Measurements from ENCODE around the gene RIPOR3. TPM values are rescaled to one million over a fixed set of nuclear protein-coding genes. Genes with fewer than 3 reads are reported as not detected.

The RIPOR3 gene
- polyA plus RNA-seq, 2 of the 4 experiments (the other 2 are of a cell fraction), result 0.03 to 0.06 TPM

DNA sequence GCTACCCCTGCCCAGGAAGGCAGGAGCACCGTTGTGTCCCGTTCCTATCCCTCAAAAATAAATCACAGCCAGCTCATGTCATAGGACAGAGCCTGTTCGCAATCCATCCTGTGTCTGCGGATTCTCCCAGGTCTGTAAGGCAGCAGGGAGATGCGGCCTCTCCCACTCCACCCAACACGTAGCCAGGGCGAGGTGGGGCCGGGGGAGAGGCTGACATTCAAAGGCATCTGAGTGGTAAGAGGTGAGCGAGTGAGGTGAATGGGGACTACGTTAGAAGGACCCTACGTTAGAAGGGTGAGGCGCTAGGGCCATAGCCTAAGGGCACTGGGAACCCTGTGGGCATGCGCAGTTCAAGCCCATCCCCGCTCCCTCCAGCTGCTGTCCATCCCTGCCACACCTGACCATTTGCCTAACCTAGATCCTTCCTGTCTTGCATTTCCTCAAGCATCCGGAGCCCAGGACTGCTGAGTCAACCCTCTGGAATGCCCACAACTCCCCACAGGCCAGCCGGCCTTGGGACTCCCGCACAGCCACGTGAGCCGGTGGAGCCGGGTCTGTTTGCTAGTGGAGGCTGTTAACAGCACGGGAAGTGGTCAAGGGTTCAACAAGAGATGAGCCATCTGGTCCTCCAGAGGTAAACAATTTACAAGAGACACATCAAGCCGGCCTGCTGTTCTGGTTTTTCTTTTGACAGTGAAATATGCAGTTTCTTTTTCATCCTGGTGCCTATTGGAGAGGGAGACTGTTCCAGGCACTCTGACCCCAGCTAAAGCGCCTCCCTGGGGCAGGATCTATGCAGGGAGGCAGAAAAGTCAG is 45.9 kb downstream of the RIPOR3 start (continued):
- TF ChIP-seq, protein P1, sequence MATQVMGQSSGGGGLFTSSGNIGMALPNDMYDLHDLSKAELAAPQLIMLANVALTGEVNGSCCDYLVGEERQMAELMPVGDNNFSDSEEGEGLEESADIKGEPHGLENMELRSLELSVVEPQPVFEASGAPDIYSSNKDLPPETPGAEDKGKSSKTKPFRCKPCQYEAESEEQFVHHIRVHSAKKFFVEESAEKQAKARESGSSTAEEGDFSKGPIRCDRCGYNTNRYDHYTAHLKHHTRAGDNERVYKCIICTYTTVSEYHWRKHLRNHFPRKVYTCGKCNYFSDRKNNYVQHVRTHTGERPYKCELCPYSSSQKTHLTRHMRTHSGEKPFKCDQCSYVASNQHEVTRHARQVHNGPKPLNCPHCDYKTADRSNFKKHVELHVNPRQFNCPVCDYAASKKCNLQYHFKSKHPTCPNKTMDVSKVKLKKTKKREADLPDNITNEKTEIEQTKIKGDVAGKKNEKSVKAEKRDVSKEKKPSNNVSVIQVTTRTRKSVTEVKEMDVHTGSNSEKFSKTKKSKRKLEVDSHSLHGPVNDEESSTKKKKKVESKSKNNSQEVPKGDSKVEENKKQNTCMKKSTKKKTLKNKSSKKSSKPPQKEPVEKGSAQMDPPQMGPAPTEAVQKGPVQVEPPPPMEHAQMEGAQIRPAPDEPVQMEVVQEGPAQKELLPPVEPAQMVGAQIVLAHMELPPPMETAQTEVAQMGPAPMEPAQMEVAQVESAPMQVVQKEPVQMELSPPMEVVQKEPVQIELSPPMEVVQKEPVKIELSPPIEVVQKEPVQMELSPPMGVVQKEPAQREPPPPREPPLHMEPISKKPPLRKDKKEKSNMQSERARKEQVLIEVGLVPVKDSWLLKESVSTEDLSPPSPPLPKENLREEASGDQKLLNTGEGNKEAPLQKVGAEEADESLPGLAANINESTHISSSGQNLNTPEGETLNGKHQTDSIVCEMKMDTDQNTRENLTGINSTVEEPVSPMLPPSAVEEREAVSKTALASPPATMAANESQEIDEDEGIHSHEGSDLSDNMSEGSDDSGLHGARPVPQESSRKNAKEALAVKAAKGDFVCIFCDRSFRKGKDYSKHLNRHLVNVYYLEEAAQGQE (IDR thresholded peaks at IDR 0.05), result no peak
- no peak for TF ChIP-seq FOSB (CRISPR knock-in tag; IDR thresholded peaks at IDR 0.05)
- peak; percentile 78; the same call in 1 of the 2 replicates for TF ChIP-seq TP53 (CRISPR knock-in tag; IDR thresholded peaks at IDR 0.05)
- TF ChIP-seq JUNB (IDR thresholded peaks at IDR 0.05), result peak; percentile 85
- TF ChIP-seq HEYL (CRISPR knock-in tag; IDR thresholded peaks at IDR 0.05), result no peak
- TF ChIP-seq RCOR1 (IDR thresholded peaks at IDR 0.05; ENCODE audit: low read depth, low read length), result no peak
- TF ChIP-seq HOXB13 (CRISPR knock-in tag; IDR thresholded peaks at IDR 0.05; ENCODE audit: low read depth), result peak; percentile 58
- TF ChIP-seq SMC3 (IDR thresholded peaks at IDR 0.05), result peak; percentile 27; the same call in 1 of the 3 replicates
- TF ChIP-seq, protein P2, sequence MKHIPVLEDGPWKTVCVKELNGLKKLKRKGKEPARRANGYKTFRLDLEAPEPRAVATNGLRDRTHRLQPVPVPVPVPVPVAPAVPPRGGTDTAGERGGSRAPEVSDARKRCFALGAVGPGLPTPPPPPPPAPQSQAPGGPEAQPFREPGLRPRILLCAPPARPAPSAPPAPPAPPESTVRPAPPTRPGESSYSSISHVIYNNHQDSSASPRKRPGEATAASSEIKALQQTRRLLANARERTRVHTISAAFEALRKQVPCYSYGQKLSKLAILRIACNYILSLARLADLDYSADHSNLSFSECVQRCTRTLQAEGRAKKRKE (CRISPR knock-in tag; IDR thresholded peaks at IDR 0.05; ENCODE audit: low read depth), result no peak
- TF ChIP-seq CBX8 (IDR thresholded peaks at IDR 0.05), result no peak
- TF ChIP-seq POLR2A (IDR thresholded peaks at IDR 0.05; ENCODE audit: low read length), result no peak
- peak; percentile 76; the same call in 1 of the 2 replicates for TF ChIP-seq MYC (IDR thresholded peaks at IDR 0.05; ENCODE audit: borderline replicate concordance, low read length)
- peak; percentile 85 for TF ChIP-seq NPAS2 (CRISPR knock-in tag; IDR thresholded peaks at IDR 0.05; ENCODE audit: borderline replicate concordance)
- no peak for TF ChIP-seq NR3C1 (IDR thresholded peaks at IDR 0.05)
- TF ChIP-seq, protein P3, sequence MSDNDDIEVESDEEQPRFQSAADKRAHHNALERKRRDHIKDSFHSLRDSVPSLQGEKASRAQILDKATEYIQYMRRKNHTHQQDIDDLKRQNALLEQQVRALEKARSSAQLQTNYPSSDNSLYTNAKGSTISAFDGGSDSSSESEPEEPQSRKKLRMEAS (IDR thresholded peaks at IDR 0.05), result peak; percentile 99
- no peak for TF ChIP-seq HOXA7 (CRISPR knock-in tag; IDR thresholded peaks at IDR 0.05)
- TF ChIP-seq GATA3 (IDR thresholded peaks at IDR 0.05; ENCODE audit: borderline replicate concordance), result peak; percentile 93
- TF ChIP-seq FOSL2 (IDR thresholded peaks at IDR 0.05), result peak; percentile 74
- TF ChIP-seq FOSL2 (CRISPR knock-in tag; IDR thresholded peaks at IDR 0.05), result peak; percentile 95
- TF ChIP-seq, protein P4, sequence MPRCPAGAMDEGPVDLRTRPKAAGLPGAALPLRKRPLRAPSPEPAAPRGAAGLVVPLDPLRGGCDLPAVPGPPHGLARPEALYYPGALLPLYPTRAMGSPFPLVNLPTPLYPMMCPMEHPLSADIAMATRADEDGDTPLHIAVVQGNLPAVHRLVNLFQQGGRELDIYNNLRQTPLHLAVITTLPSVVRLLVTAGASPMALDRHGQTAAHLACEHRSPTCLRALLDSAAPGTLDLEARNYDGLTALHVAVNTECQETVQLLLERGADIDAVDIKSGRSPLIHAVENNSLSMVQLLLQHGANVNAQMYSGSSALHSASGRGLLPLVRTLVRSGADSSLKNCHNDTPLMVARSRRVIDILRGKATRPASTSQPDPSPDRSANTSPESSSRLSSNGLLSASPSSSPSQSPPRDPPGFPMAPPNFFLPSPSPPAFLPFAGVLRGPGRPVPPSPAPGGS (IDR thresholded peaks at IDR 0.05), result 0 out of 3 replicates have a peak, but pooled peaks have one; percentile 22
- TF ChIP-seq, protein P5, sequence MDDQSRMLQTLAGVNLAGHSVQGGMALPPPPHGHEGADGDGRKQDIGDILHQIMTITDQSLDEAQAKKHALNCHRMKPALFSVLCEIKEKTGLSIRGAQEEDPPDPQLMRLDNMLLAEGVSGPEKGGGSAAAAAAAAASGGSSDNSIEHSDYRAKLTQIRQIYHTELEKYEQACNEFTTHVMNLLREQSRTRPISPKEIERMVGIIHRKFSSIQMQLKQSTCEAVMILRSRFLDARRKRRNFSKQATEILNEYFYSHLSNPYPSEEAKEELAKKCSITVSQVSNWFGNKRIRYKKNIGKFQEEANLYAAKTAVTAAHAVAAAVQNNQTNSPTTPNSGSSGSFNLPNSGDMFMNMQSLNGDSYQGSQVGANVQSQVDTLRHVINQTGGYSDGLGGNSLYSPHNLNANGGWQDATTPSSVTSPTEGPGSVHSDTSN (IDR thresholded peaks at IDR 0.05), result peak; percentile 71; the same call in 1 of the 2 replicates
- peak; percentile 87 for TF ChIP-seq BHLHE40 (IDR thresholded peaks at IDR 0.05; ENCODE audit: low read depth, low read length)
- no peak for TF ChIP-seq ZSCAN20 (CRISPR knock-in tag; IDR thresholded peaks at IDR 0.05)
- no peak for TF ChIP-seq ZFP36 (IDR thresholded peaks at IDR 0.05; ENCODE audit: borderline replicate concordance, partially characterized antibody)
- TF ChIP-seq CEBPB (IDR thresholded peaks at IDR 0.05), result peak in 1 of 2 experiments; percentile 71; a peak in 2 of 4 replicates
- TF ChIP-seq JUN (IDR thresholded peaks at IDR 0.05), result peak; percentile 81 to 90; a peak in 4 of 5 replicates
- TF ChIP-seq CBX2 (IDR thresholded peaks at IDR 0.05; ENCODE audit: borderline replicate concordance, low read depth), result no peak
- TF ChIP-seq ZNF302 (CRISPR knock-in tag; IDR thresholded peaks at IDR 0.05), result 0 out of 2 replicates have a peak, but pooled peaks have one; percentile 38
- peak; percentile 2 to 44; a peak in 2 of 5 replicates for TF ChIP-seq RAD21 (conservative IDR thresholded peaks at IDR 0.05 in 1 of 2, IDR thresholded peaks at IDR 0.05 in 1 of 2)
- no peak for TF ChIP-seq CHD4 (IDR thresholded peaks at IDR 0.05; ENCODE audit: borderline replicate concordance)
- TF ChIP-seq MAFK (IDR thresholded peaks at IDR 0.05; ENCODE audit: partially characterized antibody), result peak; percentile 98
- 0 out of 2 replicates have a peak, but pooled peaks have one; percentile 60 for TF ChIP-seq EHF (CRISPR knock-in tag; IDR thresholded peaks at IDR 0.05)
- TF ChIP-seq, protein P6, sequence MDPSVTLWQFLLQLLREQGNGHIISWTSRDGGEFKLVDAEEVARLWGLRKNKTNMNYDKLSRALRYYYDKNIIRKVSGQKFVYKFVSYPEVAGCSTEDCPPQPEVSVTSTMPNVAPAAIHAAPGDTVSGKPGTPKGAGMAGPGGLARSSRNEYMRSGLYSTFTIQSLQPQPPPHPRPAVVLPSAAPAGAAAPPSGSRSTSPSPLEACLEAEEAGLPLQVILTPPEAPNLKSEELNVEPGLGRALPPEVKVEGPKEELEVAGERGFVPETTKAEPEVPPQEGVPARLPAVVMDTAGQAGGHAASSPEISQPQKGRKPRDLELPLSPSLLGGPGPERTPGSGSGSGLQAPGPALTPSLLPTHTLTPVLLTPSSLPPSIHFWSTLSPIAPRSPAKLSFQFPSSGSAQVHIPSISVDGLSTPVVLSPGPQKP (IDR thresholded peaks at IDR 0.05; ENCODE audit: low read depth, low read length), result no peak
- TF ChIP-seq RNF2 (IDR thresholded peaks at IDR 0.05; ENCODE audit: borderline replicate concordance, low read depth), result no peak
- no peak for TF ChIP-seq POLR2AphosphoS2 (conservative IDR thresholded peaks at IDR 0.05; ENCODE audit: low read length)
